Stimulated activated CD8-positive, alpha-beta memory T cell treated with anti-CD3 and anti-CD28 coated beads, Interleukin-12 subunit alpha, Interleukin-12 subunit beta, amount 100 ng/mL, for 4 hours (primary cell): ENCODE data around the gene CRACR2A.

Source experiments
- DNase-seq: peaks from one replicate; pipeline ENCODE4 v3.0.0-alpha.2; 2020; ENCODE audit warnings: low read depth

The CRACR2A gene

DNA sequence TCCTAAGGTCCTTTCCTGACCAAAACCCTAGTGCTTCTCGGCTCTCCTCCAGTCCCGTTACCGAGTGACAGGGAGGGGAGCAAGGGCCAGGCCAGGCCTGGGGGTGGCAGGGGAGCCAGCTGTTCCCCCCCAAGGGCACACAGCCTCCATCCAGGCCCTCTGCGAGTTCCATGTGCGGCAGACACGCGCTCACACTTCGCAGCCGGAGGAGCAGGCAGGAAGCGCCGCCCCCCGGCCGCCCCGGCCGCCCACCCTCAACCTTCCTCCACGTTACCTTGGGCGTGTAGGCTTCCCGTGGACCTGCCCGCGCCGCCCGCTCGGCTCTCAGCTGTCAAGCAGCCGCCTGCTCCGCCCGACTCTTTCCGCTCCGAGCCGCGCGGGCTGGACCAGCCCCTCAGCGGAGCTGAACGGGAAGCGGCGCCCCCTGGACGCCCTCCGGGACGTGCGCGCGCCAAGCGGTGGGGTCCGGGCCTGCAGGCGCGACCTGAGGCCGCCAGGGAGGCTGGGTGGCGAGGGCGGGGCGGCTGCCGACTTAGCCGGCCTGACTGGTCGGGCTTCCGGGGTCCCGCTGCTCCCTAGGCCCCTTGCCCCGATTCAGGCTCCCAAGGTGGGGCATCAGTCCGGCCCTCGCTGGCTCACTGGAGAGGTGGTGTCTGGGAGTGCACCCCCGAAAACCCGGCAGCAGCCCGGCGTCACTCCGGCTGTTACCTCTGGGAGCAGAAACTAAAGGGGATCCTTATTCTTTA lies at the start of gene CRACR2A:
TSS of gene CRACR2A (minus strand) at position 369 of the 746 bp plus-strand sequence. CDS start 56,110 bp downstream, outside the sequence.
- peak; percentile 80 for DNase-seq

DNA sequence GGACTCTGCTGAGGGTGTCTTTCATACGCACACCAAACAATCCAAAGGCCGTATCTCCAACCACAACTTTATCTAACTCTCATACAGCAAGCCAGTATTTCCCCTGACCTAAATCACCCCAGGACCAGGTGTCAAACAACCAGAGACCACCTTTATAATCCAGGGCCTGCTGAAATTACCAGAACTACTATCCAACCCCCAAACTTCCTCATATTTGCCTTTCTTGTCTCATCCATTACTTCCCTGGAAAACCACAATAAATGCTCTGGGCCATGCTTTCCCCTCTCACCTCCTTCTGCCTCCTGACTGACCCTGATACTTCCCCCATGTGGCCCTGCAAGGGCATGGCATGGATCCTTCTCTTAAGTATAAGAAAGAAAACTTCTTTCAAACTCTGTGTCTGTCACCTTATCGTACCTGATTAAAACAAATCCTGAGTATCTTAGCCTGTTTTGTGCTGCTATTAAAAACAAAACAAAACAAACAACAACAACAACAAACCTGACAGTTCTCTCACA lies 44.7 kb upstream of the CRACR2A start:
- no peak for DNase-seq

DNA sequence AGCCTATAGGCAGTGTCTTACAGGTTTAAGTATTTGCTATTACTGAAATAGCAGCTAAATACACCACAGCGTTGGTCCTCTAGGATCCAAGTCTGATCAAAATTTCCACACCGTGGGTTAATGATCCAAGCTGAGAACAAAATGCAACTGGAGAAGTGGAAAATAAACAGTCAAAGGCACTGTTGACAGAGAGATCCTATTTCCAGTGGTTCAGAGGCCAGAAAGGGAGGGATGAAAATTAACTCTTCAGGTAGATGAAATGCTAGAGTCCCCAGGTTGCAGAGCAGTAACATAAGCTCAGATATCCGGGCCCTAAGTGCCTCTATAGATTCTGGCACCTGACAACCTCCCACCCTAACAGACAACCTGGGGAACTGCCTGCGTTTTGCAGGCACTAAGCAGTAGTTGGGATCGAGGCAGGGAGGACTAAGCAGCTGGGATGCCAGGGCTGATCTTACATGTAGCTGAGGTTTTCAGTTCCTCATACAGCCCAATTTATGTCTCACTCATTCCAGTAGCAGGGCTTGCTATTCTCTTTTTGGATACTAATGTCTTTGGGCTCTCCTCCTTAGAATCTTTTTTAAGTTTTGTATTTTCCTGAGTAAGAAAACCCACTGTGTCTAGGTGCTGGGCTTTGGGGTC lies 42.7 kb upstream of the CRACR2A start:
- DNase-seq = no peak

DNA sequence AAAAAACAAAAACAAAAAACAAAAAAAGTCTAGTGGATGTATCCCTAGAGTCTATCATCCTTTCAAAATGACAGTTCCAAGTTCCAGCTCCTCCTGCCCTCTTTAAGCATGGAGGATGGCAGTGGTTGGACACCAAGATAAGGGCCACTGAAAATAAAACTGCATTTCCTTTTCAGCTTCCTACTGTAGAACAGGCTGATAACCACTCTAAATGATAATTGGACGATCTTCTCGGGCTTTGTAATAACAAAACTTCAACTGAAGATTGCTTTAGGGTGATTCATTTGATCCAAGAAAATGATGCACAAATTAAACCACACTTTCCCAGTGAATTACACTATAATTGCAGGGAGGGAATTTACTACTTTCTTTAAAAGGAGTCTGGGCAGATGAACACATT lies 42.2 kb upstream of the CRACR2A start:
- DNase-seq = no peak

- no peak for DNase-seq
These were observed 39.8 kb upstream of the CRACR2A start for GRCh38 chr12:3792623-3793288.

- no peak for DNase-seq
These were observed 38.5 kb upstream of the CRACR2A start for GRCh38 chr12:3791256-3791874.

GRCh38 chr12:3790642-3791041 lies 37.7 kb upstream of the CRACR2A start:
- no peak for DNase-seq

- no peak for DNase-seq
These were observed 36.9 kb upstream of the CRACR2A start for GRCh38 chr12:3789838-3790237.

GRCh38 chr12:3777206-3777809 lies 24.4 kb upstream of the CRACR2A start:
- DNase-seq = no peak

DNA sequence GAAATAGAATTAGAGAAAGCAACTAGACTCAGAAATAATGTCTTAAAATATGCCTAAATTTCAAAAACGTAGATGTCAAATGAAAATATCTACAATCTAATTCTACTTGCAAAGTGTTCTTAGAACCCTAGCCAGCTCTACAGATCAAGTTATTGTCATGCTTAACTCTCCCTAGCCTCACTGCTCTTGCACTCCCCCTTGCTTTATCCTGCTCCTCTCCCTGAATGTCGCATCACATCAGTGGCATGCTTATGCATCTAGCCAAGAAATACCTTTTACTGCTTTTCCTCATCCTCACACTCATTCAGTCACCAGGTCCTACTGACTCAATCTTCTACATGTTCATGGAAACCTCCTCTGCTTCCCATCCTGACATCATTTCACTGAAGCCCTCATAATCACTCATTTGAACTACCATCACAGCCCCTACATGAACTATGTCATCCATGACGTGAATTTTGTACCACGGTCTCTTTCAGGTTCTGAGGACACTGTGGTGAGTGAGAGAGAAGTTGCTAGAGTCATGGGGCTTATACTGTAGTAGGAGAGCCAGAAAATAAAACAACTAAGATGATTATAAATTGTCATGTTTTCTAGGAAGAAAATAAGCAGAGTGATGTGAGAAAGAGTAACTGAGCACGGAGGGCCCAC lies 22.6 kb upstream of the CRACR2A start:
- DNase-seq = no peak

- DNase-seq = no peak
These were observed 19.5 kb upstream of the CRACR2A start for GRCh38 chr12:3772380-3772779.

- no peak for DNase-seq
These were observed 18.9 kb upstream of the CRACR2A start for GRCh38 chr12:3771853-3772252.

DNA sequence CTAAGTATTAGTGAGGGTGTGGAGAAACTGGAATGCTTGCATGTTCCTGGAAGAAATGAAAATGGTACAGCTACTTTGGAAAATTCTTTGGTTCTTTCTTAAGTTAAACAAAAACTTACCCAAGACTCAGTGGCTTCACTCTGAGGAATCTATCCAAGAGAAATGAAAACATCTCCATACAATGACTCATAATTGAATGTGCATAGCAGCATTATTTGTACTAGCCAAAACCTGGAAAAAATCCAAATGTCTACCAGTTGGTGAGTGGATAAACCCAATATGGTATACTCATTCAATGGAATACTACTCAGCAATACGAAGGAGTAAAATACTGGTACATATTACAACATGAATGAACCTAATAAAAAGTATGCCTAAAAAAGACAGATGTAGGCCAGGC lies 18.0 kb upstream of the CRACR2A start:
- DNase-seq = no peak

- no peak for DNase-seq
These were observed 16.1 kb upstream of the CRACR2A start for GRCh38 chr12:3768911-3769447.

GRCh38 chr12:3761116-3761735 lies 8.3 kb upstream of the CRACR2A start:
- no peak for DNase-seq

DNA sequence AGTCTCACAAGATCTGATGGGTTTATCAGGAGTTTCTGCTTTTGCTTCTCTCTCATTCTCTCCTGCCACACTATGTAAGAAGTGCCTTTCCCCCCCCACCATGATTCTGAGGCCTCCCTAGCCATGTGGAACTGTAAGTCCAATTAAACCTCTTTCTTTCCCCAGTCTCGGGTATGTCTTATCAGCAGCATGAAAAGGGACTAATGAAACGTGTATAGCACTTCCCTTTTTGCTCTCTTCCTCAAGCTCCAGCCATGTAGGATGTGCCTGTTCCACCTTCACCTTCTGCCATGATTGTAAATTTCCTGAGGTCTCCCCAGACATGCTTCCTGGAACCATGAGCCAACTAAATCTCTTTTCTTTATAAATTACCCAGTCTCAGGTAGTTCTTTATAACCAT lies 7.0 kb upstream of the CRACR2A start:
- no peak for DNase-seq

GRCh38 chr12:3757261-3757660 lies 4.4 kb upstream of the CRACR2A start:
- DNase-seq = no peak

DNA sequence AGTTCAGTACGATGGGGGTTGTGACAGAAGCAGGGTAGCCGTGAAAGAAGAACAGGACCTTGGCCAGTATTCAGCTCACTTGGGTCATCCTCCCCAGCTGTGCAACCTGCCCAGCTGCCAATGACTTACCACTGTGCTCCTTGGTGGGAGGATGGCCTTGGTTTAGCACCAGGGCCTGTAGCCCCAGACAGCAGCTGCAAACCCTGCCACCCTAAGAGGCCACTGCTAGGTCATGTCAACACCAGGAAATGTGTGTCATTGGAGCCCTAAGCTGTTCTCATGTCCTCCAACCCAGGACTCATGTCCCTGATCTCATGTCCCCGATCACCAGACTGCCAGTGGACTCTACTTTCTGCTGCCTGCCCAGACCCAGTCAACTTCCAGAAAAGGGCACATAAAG lies 3.0 kb upstream of the CRACR2A start:
- DNase-seq = no peak

- no peak for DNase-seq
These were observed 805 bp upstream of the CRACR2A start for GRCh38 chr12:3753544-3754284.

GRCh38 chr12:3752096-3752709 lies 706 bp downstream of the CRACR2A start:
- peak; percentile 54 for DNase-seq
